ENCODE data around the gene GPC3.
"Not testable (repeated sequence)": the region's sequence is repeated elsewhere in the genome, so short reads cannot be mapped to it uniquely, and the experiment has no call there.

Gene GPC3

DNA sequence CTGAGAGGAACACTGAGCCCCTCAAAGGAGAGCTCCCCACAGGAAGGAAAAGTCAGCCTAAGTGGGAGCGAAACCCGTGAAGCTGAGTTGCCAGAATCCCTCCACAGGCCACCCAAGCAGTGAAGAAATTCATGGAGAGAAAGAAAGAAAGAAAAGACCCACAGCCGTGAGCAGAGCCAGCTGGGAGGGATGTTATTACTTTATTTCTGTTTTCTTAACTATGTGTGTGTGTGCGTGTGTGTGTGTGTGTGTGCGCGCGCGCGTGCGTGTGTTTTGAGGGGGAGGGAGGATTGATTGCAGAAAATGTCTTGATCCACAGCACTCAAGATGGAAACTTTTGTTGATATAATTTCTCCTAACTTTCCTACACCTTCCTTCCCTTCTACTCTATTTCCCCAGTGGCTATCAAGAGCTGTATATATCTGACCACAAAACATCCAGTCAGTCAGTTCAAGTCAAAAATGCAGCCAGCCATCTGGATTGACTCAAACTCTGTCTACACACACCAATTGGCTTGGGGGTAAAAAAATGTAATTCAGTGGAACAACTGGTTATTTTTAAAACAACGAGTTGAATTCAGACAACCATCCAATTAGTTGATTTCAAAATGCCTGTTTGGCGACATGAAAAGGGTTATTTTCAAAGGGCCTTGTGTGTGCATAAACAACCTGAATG is 13.8 kb upstream of the GPC3 start:
- in situ Hi-C loops (cut with MboI; ENCODE audit: low sequenced_read_pairs), result no loop called here

DNA sequence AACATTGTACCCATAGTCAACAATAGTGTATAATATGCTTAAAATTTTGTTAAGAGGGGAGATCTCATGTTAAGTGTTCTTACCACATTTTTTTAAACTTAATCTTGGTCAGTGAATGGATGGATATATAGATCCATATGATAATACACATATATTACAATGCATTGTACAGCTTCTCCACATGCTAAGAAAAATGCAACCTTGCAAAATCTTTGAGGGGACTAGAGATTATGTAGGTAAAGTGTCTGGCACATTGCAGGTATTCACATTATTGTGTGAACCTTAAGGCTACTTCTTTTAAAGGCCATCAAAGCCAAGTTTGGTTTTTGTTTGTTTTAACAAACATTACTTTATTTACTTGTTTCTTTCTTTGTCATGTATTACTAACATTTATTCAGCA is 10.4 kb upstream of the GPC3 start:
- in situ Hi-C loops (cut with MboI; ENCODE audit: low sequenced_read_pairs), result no loop called here

DNA sequence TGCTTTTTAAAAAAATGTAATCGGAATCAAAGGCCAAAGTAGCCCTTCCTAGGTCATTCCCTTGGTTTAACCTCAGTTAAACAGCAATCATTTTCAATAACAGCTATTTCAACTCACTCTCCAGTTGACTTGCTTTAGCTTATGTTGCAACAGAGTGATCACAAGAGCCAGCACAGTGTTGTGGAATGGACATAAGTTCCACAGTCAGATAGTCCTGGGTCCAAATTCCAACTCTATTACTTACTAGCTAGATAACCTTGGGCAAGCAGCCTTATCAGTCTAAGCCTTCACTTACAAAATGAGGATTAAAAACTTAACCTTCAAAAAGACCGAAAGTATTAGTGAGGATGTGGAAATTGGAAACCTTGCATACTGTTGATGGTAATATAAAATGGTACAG is 9.2 kb upstream of the GPC3 start:
- in situ Hi-C loops (cut with MboI; ENCODE audit: low sequenced_read_pairs), result no loop called here

DNA sequence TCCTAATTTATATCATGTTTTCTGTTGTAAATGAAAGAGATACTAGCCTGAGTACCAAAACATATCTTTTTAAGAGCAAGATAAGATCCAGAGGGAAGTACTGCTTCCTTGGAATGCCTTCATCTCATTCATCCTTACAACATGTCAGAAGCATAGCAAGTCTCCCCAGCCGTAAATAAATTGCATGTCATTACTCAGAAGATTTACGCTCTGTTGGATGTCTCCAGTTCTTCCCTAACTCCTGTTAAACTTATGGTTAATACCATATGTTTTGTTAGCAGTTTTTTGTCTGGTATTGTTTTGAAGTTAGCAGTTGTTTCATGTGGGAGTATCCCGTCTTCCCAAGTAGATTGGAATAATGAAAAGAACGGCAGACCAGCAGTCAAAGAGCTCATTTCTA is 7.5 kb upstream of the GPC3 start:
- in situ Hi-C loops (cut with MboI; ENCODE audit: low sequenced_read_pairs), result no loop called here

DNA sequence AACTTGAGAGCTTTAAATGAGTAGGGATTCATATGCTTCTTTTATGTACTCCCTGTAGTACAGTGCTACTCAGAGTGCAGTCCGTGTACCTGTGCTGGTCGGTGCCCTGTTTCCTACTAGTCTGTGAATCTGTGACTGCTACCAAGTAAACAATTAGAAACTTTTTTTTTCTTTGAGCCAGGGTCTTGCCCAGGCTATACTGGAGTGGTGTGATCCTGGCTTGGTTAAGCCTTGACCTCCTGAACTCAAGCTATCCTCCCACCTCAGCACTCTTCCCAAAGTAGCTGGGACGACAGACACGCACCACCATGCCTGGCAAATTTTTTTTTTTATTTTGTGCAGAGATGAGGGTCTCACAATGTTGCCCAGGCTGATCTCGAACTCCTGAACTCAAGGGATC is 6.4 kb upstream of the GPC3 start:
- in situ Hi-C loops (cut with MboI; ENCODE audit: low sequenced_read_pairs), result no loop called here

DNA sequence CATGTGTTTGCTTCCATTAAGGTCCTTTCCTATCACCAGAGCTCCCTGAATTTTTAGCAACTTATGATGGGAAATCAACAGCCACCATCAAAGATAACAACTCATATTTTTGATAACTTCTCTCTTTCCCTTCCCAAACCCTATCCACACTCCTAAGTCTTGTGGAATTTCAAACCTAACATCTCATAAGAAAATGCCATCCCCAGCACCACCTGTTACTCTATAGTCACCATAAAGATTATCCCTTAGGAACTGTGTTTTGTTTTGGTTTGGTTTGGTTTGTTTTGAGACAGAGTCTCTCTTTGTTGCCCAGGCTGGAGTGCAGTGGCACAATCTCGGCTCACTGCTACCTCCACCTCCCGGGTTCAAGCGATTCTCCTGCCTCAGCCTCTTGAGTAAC is 5.7 kb upstream of the GPC3 start:
- in situ Hi-C loops (cut with MboI; ENCODE audit: low sequenced_read_pairs), result not testable (repeated sequence)

DNA sequence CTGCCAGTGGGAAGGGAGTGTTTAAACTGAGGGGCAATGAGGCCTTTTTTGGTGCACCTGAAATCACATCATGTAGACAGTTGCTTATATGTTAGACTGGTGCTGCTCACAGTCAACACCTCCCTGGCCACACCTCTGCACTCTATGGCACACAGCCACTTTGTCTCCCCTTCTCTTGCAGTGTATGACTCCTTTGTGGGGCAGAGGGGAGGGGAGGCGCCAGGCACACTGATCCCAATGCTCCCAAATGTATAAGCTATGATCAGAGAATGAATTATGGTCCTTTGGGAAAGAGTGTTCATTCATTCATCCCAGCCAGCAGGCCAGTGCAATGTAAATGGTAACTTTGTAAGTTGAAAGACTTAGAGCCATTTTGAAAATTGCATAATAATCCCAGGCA is 4.6 kb upstream of the GPC3 start:
- in situ Hi-C loops (cut with MboI; ENCODE audit: low sequenced_read_pairs), result no loop called here

DNA sequence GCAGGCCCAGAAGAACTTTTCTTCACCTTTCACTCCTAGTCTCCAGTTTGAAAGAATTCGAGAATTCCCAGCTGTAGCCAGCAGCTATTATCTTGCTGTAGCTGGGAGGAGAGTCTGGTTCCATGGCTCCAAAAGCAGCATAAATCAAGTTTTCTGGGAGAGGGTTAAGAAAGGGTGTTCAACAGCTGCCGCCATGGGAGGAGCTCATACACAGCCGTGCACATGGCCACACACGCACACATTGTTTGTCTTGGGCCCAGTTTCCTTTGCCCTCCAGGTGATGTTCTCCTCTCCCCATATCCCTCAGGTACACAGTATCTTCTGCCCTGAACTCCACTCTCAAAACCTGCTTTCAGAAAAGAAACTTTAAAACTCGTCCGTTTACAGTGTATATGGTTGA is 4.1 kb upstream of the GPC3 start:
- in situ Hi-C loops (cut with MboI; ENCODE audit: low sequenced_read_pairs), result no loop called here

DNA sequence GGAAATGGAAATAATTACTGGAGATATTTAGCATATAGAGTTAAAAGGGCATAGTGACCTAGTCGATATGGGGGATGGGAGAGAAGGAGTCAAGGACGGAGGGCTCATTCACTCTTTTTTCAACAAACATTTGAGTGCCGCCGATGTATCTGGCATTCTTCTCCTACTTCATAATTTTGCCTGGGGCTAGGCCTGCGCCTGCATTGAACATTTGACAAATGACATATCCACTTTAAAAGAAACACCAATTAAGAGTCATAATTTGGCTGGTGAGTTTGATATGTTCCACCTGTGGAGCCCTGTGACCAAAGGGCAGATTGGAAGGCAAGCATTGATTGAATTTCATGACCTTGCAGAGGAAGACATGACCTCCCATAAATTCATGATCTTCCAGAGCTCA is 2.6 kb upstream of the GPC3 start:
- in situ Hi-C loops (cut with MboI; ENCODE audit: low sequenced_read_pairs), result no loop called here

DNA sequence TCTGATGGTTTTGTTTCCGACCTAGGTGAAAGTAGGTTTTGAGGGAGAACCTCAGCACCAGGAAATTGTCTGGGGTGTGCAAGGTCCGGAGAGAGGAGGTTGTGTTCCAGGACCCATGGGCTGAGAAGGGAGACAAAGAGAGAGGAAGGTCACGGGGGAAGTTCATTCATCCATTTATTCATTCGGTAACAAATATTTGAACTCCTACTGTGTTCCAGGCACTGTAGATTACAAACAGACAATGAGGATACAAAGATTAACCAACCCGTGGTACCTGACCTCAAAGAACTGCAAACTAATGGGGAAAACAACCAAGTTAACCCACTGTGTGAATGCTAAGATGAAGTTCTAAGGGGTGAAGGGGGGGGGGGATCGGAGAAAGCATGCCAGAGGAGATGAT is 1.8 kb upstream of the GPC3 start:
- in situ Hi-C loops (cut with MboI; ENCODE audit: low sequenced_read_pairs), result no loop called here

DNA sequence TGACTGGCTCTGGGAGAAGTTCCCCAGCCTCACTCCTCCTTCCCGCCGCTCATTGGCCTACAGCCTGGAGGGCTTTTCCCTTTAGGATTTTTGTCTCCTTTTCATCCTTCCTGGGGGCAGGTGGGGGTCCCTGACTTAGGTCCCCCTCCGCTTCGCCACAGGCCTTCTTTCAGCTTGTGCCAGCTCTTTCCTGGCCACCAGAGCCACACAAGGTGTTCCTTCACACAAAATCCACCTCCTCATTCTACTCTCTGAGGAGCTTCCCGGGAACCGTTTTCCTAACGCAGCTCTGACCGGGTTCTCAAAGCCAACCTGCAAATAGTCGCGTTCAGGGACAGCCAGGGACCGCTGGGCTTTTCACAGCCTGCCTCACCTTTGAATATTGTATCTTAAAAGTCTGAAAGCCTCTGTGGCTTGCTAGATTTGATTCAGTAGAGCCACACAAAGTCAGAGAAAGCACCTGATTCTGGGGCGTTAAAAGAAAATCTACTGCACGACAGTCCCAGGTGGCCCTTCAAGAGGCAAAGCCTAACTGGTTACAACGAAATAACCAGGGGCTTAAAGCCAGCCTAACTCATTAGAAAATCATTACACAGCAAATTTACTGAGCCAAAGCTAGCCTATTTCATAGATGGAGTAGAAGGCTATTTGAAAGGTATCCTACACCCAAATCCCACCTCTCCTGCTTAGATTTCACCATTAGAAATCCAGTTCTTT is 731 bp upstream of the GPC3 start:
- in situ Hi-C loops (cut with MboI; ENCODE audit: low sequenced_read_pairs), result no loop called here

DNA sequence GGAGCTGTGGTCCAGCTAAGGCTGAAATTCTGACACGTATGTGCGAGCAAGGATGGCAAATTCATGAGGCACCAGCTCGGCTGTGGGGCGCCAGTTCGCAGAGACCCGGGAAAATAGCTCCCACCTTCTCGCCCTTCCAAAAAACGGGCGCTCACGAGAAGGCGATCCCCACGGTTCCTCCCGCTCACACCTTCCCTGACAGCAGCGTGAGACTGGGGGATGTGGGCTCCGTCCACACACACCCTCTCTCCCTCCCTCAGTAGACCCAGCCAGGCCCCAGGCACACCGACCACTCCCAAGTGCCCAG is 584 bp downstream of the GPC3 start:
- in situ Hi-C loops (cut with MboI; ENCODE audit: low sequenced_read_pairs), result no loop called here

DNA sequence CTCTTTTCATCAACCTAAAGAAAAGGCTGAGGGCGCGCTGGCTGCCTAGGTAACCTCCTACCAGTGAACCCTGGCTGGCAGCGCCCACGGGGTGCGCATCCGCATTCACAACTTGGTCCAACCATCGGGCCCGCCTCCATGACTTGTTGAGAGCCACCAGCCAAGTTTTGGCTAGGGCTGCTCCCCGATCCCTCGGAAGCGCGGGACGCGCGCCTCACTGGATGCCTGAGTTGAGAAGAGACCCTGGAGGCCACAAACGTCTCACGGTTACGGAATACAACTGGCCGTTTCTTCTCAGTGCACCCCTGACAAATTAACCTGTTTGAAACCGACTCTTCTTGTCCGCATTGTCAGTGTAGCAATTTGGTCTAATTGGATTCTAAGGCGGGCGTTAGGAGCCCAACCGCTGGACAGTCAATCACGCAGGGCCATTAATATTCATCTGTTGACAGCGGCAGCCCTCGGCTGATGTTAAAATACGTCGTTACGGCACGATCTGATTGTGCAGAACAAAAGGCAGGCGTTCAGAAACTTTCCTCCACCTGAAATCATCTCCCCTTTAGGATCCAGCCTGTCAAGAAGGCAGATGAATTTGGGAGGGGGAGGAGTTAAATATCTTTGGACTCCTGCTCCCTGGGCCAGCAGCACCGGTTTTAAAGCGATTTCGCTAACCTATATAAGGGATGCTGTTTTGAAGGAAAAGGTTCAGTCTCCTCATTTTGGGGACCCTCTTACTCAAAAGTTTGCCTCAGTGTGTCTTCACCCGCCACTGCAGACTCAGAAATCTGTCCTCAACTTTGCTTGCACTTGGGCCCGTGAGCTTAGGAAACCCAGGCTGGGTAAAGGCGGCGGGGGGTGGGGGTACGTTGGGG is 1.2 kb downstream of the GPC3 start:
- in situ Hi-C loops (cut with MboI; ENCODE audit: low sequenced_read_pairs), result no loop called here

DNA sequence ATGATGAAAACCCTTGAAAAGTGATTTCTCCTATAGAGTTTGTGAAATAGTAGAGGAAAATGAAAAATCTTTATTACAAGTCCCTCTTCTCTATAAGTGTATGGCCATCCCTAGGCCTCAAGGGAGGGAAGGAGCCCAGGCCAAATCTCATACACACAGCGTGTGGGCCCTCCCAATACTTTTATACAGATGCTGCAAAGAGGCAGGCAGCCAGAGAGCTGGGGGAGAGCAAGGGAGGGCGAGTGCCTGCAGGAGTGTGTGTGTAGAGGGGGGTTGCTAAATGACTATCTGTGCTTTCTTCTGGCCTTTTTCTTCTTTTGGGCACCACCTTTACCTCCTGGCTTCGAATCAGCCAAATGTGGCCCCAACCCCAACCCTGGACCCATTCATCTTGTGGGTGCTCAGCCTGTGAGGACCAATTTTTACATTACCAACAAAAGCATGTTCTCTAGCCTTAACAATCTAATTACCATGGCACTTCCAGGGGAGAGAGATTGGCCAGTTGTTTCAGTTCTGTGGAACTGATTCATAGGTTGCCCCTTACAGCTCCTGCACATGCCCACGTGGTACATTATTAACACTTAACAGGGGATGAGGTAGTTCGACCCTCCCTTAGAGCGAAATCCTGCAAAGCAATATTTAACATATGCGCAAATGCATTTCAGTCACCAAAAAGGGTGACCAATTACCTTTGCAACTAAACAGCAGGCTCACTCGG is 2.0 kb downstream of the GPC3 start:
- in situ Hi-C loops (cut with MboI; ENCODE audit: low sequenced_read_pairs), result no loop called here

DNA sequence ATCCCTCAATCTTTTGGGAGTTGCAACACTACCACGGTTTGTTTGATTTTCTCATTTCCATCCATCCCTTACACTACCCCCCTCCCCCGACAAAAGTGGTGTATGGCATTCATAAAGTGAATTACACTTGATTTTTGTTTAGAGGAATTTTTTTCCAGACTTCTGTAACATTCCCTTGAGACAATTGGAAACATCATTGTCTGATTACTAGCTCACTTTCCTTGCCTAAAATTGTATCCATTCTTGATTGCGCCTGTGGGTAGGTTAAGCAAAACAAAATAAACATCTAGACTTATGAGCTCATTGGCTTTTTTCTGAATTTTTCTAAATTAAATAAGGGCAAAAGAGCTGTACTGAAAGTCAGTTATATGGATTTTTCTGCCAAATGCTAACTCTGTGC is 3.5 kb downstream of the GPC3 start:
- in situ Hi-C loops (cut with MboI; ENCODE audit: low sequenced_read_pairs), result no loop called here

DNA sequence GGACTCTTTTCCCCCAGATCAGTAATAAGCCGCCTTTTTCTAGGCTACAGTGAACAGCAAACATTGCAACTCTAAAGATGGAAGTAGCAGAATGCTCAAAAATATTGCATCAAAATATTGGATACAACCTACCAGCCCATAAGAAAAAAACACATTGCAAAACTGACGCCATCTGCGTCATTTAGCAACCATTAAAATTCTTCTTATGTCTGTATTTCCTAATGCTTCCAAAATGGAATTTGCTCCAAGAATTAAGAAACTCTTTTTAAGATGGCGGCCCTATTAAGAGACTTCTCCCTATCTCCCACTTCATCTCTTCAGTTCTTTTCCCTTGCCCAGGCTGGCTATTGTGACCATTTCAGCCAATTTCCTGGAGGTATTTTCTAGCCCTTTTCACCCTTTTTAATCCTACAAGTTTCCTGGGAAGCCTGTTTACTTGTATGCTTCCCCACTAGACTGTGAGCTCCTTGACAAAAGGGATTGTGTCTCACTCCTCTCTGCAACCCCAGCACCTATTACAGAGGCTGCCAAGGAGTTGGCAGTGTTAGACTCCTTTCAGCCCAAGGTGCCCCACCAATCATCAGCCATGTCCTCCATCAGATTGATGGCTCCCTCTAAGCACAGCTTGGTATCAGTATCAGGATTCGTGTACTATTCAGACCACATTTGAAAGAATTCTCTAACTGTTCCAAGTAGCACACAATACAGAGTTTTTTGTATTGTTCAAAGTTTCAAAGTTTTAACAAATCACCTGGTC is 4.4 kb downstream of the GPC3 start:
- in situ Hi-C loops (cut with MboI; ENCODE audit: low sequenced_read_pairs), result no loop called here

DNA sequence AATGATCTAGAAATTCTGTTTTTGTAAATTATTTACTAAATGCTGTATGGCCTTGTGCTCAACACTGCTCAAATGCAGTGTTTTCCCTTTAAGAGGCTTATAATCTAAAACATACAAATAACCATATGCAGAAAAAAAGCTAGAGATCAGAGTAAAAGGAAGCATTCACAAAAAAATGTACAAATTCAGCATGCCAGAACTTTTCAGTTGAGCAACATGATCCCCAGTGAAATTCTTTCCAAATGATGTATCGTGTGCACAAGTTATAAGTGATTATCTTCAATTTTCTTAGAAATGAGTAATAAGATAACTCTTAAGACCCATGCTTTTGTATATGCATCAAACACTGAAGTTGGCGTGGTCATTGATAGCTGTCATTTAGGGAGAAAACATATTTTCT is 5.0 kb downstream of the GPC3 start:
- in situ Hi-C loops (cut with MboI; ENCODE audit: low sequenced_read_pairs), result no loop called here

DNA sequence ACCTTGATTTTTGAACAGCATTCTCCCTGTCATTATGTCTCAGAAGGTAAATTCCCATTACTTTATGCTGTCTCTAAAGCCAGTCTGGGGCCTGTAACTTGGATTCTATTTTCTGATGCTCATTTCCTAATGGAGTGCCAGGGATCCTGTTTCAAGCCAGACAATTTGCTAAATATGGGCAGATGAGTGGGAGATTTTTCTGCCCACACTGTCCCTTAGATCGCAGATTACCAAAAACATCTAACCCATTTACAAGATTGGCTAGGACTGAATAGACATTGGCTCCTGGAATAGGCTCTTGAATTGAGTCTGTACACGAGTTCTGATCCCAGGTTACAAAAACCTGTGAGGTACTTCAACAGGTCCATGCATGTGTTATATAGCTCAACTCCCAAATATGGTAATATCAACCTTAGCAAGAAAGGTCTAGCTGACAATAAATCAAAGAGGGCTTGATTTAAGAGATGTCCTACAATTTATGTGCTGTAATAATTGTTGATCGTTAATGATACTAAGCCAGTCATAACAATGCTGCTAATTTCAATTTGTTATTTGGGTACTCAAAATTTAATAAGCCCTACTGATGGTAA is 5.7 kb downstream of the GPC3 start:
- in situ Hi-C loops (cut with MboI; ENCODE audit: low sequenced_read_pairs), result no loop called here

DNA sequence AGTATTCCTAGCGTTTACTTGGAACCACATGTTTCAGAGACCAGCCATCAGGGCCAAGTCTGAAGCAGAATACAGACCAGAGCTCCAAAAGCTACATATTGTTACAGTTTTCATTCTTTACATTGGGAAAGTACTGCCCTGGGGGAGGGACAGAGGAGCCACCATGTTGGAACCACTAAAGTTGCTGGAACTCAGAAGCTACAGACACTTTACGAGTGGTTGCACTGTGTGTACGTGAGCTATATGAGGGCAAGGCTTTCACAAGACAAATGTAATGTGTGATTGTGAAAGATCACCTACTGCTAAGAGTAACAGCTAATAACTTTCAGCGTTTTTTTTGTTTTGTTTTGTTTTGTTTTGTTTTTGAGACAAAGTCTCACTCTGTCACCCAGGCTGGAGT is 11.7 kb downstream of the GPC3 start:
- in situ Hi-C loops (cut with MboI; ENCODE audit: low sequenced_read_pairs), result no loop called here

DNA sequence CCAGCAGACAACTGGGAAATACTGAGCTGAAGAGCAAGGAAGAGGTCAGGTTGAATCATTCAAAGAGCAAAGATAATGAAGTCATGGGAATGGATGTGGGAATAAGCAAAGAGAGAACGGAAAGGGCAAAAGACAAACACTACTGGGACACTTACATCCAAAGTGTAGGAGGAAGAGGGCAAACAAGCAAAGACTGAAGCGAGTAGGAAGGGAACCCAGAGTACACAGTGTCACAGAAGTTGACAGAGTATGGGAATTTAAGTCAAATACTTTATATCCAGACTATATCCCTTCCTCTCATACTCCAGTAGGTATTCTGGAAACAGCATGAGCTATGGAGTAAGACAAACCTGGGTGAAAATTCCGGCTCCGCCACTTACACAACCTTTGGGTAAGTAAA is 12.5 kb downstream of the GPC3 start:
- in situ Hi-C loops (cut with MboI; ENCODE audit: low sequenced_read_pairs), result no loop called here
